SU-DHL-6 (cell line): Measurements from ENCODE around the gene MAP2K1.

Experiments
- EZH2phosphoT487 ChIP-seq: fragments of 200-600 bp; sonication (generic), shearing (Covaris generic); conservative IDR thresholded peaks from 2 replicates; pipeline ENCODE4 v1.6.1; 2018; ENCODE audit warnings: mild to moderate bottlenecking, antibody characterized with exemption, low read length, moderate library complexity, mixed read lengths
- TF ChIP-seq, protein P1 (sequence below): fragments of 200-600 bp; sonication (generic); IDR thresholded peaks from one replicate; pipeline ENCODE4 v1.5.1; 2017; ENCODE audit warnings: antibody characterized with exemption, mild to moderate bottlenecking, low read length, moderate library complexity; ENCODE audit not compliant: insufficient read depth, poor library complexity, severe bottlenecking

DNA sequence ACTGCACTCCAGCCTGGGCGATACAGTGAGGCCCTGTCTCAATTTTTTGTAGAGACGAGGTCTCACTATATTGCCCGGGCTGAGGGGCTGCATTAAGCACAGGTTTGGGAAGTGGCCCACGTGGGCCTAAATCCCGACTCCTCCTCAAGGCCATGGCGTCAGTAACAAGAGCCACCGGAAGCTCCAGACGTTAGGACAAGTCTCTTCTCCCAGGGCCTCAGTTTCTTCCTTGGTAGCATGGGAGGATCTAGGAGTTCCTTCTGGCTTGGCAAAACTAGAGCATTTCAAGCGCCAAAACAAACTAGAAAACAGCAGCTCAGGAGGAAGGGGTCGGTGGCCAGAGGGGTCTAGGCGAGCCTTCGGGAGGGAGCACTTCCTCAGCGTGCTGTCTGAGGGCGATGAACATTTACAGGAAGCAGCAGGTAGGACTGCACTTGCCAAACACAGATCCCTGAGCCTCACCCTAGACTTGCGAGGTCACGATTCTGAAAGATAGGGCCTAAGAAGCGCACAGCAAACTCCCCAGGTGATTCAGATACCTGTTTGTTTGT lies 110.3 kb downstream of the MAP2K1 start:
- TF ChIP-seq, protein P1, sequence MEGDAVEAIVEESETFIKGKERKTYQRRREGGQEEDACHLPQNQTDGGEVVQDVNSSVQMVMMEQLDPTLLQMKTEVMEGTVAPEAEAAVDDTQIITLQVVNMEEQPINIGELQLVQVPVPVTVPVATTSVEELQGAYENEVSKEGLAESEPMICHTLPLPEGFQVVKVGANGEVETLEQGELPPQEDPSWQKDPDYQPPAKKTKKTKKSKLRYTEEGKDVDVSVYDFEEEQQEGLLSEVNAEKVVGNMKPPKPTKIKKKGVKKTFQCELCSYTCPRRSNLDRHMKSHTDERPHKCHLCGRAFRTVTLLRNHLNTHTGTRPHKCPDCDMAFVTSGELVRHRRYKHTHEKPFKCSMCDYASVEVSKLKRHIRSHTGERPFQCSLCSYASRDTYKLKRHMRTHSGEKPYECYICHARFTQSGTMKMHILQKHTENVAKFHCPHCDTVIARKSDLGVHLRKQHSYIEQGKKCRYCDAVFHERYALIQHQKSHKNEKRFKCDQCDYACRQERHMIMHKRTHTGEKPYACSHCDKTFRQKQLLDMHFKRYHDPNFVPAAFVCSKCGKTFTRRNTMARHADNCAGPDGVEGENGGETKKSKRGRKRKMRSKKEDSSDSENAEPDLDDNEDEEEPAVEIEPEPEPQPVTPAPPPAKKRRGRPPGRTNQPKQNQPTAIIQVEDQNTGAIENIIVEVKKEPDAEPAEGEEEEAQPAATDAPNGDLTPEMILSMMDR = no peak
- no peak for TF ChIP-seq EZH2phosphoT487
